ENCODE results near the gene CST7. TPM values are rescaled to one million over a fixed set of nuclear protein-coding genes. Genes with fewer than 3 reads are reported as not detected.

CST7 gene
- total RNA-seq, 1 experiment from 2014 or later = not detected

DNA sequence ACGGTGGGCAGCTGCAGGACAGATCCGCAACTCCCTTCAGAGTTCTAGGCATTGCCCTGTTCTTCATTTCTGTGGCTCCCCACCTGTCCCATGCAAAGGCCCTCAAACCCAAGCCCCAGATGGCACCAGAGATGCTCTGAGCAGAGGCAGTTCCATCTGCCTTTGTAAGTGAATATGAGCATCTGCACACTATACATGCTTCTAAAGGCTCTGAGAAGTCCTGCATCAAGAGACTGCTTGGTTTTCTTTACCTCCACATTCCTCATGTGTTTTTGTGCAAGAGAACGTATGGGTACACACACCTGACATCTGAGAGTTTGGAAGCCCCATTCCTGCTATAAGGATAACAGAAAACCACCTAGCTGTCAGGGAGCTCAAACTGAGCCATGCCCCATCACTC, 14.4 kb upstream of the CST7 start:
- intact Hi-C loops (cut with micrococcal nuclease; ENCODE audit: unreplicated experiment) = no loop called here
- DNase-seq (ENCODE audit: low read depth, low spot score) (no peak), ATAC-seq (no peak)
- Histone ChIP-seq H3K36me3 (ENCODE audit: control insufficient read depth, insufficient read depth, low read length) (no peaks in the 10 kb centered on the region), H3K27me3 (ENCODE audit: control insufficient read depth, insufficient read depth, low read length) (no peaks in the 10 kb centered on the region), H3K9me3 (ENCODE audit: control insufficient read depth, insufficient read depth, low read depth, low read length) (no peaks in the 10 kb centered on the region), H3K27ac (ENCODE audit: low read length) (no peak overlapping the region), H3K4me1 (ENCODE audit: control insufficient read depth, insufficient read depth, low read length) (no peaks in the 10 kb centered on the region), H3K4me3 (ENCODE audit: low read depth in 2 of 2, low read length in 2 of 2) (no peak overlapping the region)
- CTCF ChIA-PET = no interaction called here
- in situ Hi-C loops (cut with HindIII; ENCODE audit: low pct_unique_long_range_greater_than_20kb, low sequenced_read_pairs) = no loop called here
- no TSS peak for BruUV-seq (replicated peaks)
- TF ChIP-seq POLR2AphosphoS5 (IDR thresholded peaks at IDR 0.05; ENCODE audit: low read depth, low read length) = no peak
- TF ChIP-seq, protein P1, sequence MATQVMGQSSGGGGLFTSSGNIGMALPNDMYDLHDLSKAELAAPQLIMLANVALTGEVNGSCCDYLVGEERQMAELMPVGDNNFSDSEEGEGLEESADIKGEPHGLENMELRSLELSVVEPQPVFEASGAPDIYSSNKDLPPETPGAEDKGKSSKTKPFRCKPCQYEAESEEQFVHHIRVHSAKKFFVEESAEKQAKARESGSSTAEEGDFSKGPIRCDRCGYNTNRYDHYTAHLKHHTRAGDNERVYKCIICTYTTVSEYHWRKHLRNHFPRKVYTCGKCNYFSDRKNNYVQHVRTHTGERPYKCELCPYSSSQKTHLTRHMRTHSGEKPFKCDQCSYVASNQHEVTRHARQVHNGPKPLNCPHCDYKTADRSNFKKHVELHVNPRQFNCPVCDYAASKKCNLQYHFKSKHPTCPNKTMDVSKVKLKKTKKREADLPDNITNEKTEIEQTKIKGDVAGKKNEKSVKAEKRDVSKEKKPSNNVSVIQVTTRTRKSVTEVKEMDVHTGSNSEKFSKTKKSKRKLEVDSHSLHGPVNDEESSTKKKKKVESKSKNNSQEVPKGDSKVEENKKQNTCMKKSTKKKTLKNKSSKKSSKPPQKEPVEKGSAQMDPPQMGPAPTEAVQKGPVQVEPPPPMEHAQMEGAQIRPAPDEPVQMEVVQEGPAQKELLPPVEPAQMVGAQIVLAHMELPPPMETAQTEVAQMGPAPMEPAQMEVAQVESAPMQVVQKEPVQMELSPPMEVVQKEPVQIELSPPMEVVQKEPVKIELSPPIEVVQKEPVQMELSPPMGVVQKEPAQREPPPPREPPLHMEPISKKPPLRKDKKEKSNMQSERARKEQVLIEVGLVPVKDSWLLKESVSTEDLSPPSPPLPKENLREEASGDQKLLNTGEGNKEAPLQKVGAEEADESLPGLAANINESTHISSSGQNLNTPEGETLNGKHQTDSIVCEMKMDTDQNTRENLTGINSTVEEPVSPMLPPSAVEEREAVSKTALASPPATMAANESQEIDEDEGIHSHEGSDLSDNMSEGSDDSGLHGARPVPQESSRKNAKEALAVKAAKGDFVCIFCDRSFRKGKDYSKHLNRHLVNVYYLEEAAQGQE (IDR thresholded peaks at IDR 0.05; ENCODE audit: insufficient read depth in 1 of 2, low read depth in 2 of 2, low read length in 1 of 2) = no peak
- TF ChIP-seq, protein P2, sequence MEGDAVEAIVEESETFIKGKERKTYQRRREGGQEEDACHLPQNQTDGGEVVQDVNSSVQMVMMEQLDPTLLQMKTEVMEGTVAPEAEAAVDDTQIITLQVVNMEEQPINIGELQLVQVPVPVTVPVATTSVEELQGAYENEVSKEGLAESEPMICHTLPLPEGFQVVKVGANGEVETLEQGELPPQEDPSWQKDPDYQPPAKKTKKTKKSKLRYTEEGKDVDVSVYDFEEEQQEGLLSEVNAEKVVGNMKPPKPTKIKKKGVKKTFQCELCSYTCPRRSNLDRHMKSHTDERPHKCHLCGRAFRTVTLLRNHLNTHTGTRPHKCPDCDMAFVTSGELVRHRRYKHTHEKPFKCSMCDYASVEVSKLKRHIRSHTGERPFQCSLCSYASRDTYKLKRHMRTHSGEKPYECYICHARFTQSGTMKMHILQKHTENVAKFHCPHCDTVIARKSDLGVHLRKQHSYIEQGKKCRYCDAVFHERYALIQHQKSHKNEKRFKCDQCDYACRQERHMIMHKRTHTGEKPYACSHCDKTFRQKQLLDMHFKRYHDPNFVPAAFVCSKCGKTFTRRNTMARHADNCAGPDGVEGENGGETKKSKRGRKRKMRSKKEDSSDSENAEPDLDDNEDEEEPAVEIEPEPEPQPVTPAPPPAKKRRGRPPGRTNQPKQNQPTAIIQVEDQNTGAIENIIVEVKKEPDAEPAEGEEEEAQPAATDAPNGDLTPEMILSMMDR (IDR thresholded peaks at IDR 0.05) = no peak
- TF ChIP-seq SIN3A (IDR thresholded peaks at IDR 0.05; ENCODE audit: borderline replicate concordance, insufficient read depth, low read depth, low read length) = no peak
- no peak for TF ChIP-seq TCF7L2 (IDR thresholded peaks at IDR 0.05; ENCODE audit: low read depth, low read length)
- POLR2A ChIA-PET = no interaction called here

DNA sequence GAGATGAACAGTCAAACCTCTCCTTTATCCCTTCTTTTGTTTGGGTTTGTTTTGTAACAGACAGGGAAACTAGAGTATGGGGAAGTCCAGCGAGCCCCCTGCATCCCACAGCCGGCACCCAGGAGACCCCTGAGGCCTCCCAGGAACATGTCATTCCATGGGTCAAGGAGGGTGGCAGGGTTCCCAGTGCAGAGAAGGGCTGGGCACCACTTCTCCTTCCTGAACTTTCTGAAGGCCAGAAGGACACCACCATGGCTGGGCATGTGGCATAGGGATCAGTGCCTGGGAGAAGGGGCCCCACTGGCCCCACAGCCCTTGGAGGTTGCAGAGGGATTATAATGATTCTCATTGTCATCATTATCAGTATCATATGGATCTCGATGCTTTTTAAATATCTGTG, 13.9 kb upstream of the CST7 start:
- Histone ChIP-seq H3K9me3 (ENCODE audit: control insufficient read depth, insufficient read depth, low read depth, low read length) (no peaks in the 10 kb centered on the region), H3K27ac (ENCODE audit: low read length) (no peak overlapping the region), H3K36me3 (ENCODE audit: control insufficient read depth, insufficient read depth, low read length) (no peaks in the 10 kb centered on the region), H3K27me3 (ENCODE audit: control insufficient read depth, insufficient read depth, low read length) (no peaks in the 10 kb centered on the region), H3K4me1 (ENCODE audit: control insufficient read depth, insufficient read depth, low read length) (no peaks in the 10 kb centered on the region), H3K4me3 (ENCODE audit: low read depth in 2 of 2, low read length in 2 of 2) (no peak overlapping the region)
- DNase-seq (ENCODE audit: low read depth, low spot score) (no peak), ATAC-seq (no peak)
- intact Hi-C loops (cut with micrococcal nuclease; ENCODE audit: unreplicated experiment) = no loop called here
- ChIA-PET CTCF (no interaction called here), POLR2A (no interaction called here)
- TF ChIP-seq TCF7L2 (IDR thresholded peaks at IDR 0.05; ENCODE audit: low read depth, low read length) = no peak
- TF ChIP-seq, protein P2 (IDR thresholded peaks at IDR 0.05) = no peak
- no peak for TF ChIP-seq POLR2AphosphoS5 (IDR thresholded peaks at IDR 0.05; ENCODE audit: low read depth, low read length)
- TF ChIP-seq, protein P1 (IDR thresholded peaks at IDR 0.05; ENCODE audit: insufficient read depth in 1 of 2, low read depth in 2 of 2, low read length in 1 of 2) = no peak
- BruUV-seq (replicated peaks) = no TSS peak
- in situ Hi-C loops (cut with HindIII; ENCODE audit: low pct_unique_long_range_greater_than_20kb, low sequenced_read_pairs) = no loop called here
